ENCODE data around the gene TMEM52.

The TMEM52 gene

DNA sequence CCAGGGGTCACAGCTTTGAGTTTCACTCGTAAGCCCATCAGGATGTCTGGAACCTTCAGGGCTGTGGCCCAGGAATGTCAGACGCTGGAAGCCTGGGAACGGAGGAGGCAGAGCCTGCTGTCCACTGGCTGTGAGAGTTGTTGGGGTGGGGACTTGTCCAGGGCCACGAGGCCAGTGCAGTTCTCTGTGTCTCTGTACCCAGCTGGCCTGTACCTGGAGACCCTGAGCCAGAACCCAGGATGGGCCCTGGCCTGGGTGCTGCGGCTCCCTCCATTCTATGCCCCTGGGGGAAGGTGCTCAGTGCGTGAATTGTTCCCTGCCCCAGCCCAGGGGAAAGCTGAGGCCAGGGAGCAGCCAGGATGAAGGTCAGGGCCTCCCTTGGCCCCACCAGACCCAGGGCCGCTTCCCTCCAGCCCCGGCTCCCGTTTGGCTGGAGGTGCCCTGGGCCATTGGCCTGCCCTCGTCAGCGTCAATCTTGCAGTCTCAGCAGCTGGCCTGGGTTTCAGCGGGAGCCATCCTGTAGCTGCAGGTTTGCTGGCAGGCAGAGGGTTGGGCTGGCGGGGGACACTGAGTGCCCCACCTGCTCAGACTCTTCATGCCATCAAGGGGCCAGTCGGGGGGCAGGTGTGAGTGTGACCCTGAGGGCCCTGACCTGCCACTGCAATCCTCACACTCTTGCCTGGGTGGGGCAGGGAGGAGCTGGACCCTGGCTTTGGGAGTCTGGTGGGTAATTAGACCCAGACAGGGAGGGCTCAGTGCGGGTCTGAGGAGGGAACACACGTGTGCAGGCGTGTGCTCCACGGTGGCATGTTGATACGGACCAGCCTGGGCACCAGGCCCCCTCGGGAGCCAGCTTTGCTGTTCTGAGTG is 4.7 kb downstream of the TMEM52 start:
- no peak for DNase-seq

DNA sequence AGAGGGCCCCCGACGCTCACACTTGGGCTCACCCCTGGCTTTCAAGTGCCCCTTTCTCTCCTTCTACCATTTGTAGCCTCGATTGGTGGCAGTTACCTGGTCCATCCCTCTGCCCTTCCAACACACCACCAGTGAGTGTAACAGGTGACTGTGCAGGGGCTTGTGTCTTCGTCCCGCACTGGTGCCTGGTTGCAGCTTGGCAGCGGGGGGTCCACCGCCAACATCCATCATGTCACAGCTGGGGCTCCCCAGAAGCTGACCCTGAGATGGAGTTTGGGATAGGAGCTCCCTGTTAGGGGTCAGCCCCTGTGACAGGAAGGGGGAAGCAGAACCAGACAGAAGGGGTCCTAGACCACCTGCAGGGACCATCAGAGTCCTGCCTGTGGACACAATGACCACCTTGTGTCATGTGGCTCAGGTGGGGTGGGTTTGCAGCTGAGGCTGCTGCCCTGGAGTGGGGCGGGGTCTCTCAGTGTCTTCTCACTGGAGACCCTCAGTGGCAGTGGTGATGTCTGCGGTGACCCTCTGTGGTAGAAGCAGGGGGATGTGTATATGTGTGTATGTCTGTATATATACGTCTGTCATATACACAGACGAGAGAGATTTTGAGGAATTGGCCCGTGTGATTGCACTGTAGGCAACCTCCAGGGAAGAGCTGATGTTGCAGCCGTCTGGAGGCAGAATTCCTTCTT is 7.6 kb downstream of the TMEM52 start:
- no peak for DNase-seq

DNA sequence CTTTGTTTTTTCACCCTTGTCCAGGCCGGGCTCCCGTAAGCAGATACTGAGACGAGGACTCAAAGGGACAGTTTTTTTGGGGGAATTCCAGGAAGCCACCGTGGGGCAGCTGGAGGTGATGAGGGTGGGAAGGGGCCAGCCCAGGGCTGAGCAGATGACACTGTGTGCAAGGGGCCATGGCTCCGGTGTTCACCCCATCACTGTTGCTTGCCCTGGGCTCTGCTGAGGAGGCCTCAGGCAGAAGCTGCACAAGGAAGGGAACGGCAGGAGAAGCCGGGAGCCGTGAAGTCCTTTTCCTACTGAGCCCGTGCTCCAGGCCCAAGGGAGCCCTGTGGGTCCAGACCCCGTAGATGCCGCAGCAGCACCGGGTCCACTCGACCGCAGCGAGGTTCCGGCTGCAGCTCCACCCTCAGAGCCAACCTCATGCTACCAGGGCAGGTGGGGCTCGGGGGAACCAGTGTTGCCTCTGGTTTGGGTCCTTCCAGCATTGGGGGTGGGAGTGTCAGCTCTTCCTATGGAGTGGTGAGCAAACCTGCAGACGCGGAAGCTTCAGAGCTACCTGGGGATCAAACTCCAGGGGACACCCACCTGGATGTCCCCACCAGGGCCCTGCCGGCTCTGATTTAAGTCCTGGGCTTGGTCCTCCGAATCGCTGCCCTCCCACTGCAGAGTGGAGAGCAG is 8.3 kb downstream of the TMEM52 start:
- no peak for DNase-seq

DNA sequence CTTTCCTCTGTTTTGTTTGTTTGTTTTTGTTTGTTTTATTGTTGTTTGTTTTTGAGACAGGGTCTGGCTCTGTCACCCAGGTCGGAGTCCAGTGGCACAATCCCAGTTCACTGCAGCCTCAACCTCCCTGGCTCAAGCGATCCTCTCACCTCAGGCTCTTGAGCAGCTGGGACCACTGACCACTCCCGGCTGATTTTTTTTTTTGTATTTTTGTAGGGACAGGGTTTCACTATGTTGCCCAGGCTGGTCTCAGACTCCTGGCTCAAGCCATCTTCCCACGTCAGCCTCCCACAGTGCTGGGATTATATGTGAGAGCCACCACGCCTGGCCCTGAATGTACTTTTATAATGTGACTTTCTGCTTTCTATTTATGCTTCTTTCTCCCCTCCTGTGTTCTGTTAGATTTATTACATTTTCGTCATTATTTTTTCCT is 9.0 kb downstream of the TMEM52 start:
- no peak for DNase-seq

DNA sequence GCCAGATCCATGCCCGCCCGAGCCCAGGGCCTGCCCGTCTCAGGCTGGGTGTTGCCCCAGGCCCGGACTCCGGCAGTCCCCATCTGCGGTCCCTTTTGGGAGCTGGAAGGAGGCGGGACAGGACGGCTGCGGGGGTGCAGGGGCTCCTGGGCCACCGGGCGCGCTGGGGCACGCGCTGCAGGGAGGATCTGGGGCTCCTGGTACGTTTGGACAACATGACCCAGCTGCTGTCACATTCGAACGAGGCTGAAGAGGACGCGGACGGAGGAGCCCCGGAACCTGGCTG is 10.6 kb downstream of the TMEM52 start:
- DNase-seq, result no peak

DNA sequence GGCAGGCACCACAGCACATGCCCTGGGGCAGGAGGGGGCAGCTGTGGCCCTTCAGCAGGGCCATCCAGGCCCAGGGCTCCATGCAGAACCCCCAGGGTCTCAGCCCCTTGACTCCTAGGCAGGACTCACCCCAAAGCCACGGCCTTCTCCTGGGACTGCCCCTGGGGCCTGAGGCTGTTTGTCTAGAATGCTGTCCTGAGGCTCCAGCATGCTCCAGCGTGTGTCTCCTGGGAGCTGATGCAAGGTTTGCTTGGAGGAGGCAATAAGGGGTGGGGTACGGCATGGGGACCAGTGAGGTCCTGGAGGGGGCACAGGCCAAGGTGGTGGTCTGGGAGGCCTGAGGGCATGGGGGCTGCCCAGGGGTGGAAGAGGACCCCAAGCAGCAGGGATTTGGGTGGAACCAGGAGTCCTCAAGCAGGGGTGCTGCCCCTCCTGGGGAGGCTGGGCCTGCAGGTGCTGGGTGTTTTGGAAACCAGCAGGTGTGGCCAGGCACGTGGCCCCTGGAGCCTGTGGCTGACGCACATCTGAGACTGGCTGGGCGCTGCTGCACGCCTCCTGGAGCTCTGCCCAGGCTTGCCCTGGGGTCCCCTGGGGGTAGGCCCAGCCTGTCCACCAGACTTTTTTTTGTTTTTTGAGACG is 11.9 kb downstream of the TMEM52 start:
- no peak for DNase-seq

GRCh38 chr1:1906185-1907097 is 12.6 kb downstream of the TMEM52 start:
- DNase-seq, result peak; percentile 77

- no peak for DNase-seq
These were observed 15.9 kb downstream of the TMEM52 start for GRCh38 chr1:1903224-1903623.

DNA sequence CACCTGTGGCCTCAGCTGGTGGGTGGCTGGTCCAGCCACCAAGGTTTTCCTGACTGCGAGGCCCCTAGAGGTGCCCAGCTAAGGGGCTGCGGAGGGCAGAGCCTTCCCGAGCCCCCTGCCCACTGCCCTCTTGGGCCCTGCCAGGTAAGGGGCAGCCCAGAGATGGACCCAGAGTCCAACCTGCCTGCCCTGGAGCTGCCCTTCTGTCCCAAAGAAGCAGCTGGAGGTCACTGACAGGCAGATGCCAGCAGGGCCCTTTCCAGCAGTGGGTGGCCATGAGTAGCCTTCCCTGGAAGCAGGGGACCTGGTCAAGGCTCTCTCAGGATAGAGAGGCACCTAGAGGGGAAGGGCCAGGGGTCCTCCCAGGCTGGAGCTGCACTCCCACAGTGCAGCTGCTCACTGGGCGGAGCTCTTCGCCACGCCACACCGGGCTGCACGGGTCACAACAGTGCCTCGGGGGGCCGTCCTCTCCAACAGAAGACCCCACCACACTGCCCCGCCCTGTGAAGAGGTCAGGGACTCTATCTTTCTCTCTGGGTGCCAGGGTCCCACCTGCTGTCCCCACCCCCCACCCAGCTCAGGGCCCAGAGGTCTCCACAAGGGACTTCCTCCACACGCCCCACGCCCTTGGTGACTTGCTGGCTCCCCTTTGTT is 17.3 kb downstream of the TMEM52 start:
- no peak for DNase-seq

DNA sequence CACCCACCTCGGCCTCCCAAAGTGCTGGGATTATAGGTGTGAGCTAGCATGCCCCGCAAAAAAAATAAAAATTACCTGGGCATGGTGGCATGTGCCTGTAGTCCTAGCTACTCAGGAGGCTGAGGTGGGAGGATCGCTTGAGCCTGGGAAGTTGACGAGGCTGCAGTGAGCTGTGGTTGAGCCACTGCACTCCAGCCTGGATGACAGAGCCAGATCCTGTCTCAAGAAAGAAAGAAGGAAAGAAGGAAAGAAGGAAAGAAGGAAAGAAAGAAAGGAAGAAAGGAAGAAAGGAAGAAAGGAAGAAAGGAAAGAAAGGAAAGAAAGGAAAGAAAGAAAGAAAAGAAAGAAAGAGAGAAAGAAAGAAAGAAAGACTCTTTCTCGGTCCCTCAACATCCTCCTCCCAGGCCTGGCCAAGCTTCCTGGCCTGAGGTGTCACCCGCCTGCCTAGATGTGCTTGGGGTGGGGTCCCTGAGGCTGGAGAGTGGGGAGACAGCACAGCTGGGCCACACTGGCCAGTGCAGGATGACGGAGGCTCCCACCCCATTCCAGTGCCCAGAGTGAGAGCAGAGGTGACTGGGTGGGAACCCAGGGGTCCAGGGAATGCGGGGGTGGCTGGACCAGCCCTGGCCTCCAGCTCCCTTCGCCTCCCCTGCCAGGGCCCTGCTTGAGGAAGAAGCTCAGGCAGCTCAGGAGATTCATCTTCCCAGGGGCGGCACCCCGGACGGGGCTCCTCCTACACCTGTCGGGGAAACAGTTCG is 18.0 kb downstream of the TMEM52 start:
- no peak for DNase-seq

- no peak for DNase-seq
These were observed 19.1 kb downstream of the TMEM52 start for GRCh38 chr1:1899967-1900327.

GRCh38 chr1:1899266-1899966 is 19.7 kb downstream of the TMEM52 start:
- no peak for DNase-seq

DNA sequence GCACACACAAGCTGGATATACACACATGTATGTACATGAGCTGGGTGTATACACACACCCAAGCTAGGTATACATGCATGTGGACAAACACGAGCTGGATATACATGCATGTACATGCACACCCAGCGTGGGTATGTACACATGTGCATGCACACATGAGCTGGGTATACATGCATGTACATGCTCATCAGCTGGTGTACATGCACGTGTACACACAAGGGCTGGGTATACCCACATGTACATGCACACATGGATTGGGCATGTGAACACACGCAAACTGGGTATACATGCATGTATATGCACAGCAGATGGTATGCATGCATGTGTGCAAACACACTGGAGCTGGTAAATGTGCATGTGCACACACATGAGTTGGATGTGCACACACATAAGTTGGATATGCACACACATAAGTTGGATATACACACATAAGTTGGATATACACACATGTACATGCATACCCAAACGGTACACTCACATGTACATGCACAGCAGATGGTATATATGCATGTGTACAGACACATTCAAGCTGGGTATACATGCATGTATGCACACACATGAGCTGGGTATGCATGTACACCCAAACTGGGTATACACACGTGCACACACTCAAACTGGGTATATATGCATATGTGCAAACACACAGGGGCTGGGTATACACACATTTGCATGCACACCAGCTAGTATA is 20.7 kb downstream of the TMEM52 start:
- DNase-seq, result no peak

DNA sequence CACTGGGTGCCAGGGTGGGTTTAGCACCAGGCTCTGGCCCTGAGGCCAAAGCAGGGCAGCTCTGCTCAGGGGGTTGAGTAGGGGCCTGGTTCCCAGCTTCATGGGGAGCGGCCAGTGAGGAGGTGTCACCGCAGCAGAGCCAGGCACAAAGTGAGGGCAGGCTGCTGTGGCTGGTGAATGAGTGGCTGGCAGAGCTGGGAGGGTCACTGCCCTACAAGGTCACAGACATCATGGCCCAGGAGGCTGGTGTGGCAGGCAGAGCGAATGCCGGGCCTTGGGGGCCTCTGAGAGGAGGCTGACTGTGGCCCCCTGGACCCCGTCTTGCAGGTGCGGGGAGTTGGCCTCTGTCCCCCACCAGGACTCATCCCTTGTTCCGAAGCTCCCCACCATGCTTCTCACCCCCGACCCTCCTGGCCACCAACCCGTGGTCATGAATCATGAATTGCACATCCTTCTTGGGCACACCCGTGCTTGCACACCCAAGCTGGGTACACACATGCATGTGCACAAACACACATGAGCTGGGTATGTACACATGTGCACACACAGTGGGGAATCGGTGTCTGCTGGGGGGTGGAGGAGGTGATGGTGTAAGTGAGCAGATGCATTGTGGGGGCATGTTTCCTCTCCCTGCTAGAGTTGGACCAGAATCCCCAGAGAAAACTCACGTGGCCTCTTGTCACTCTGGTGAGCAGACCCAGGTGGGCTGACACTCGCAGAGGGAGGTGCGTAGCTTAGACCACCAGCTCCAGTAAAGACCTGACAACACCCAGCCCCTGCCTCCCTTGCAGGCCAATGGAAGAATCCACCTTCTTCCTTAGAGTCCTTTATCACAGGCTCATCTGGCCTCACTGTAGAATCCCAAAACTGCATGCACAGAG is 23.4 kb downstream of the TMEM52 start:
- DNase-seq, result no peak

GRCh38 chr1:1895060-1895418 is 24.0 kb downstream of the TMEM52 start:
- DNase-seq, result no peak

DNA sequence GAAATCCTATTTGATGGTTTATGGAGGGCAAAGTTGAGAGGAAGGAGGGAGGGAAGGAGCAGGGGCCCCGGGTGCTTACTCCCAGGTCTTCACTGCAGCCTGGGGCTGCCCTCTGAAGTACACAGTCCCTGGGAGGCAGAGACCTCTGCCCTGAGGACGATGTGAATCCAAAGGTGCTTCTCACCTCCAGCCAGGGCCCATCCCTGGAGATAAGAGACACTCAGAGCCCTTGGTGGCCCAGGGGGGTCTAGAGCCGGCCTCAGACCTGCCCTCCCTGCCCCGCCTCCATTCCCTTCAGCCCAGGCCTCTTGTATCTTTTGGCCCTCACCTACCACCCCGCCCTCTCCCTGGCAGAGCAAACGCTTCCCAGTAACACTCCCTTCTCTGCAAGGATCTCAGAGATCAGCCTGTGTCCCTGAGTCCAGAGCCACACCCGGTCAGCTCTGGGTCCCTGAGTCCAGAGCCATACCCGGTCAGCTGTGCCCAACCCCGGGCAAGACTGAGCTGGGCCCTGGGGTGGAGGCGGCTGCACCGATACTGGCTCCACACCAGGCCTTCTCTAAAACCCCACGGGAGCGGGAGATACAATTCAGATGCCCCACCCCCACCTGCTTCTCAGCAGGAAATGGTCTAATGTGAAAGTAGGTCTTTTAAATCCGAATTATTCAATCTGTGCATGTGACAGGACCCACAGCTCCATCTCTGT is 24.6 kb downstream of the TMEM52 start:
- no peak for DNase-seq

DNA sequence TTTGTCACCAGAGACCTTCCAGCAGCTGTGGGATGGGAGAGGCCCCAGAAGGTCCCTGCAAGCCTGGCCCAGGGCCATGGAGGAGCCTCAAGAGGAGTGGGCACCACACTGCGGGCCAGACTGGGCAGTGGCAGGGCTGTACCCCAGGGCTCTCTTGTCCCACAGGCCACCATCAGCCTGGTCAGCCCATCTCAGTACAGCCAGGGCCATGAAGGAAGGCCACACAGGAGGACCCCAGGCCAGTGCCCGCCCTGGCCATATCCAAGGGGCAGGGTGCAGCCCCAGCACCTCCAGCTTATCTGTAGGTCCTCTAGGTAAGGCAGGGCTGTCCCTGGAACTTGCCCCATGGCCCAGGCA is 25.1 kb downstream of the TMEM52 start:
- DNase-seq, result no peak

- no peak for DNase-seq
These were observed 25.6 kb downstream of the TMEM52 start for GRCh38 chr1:1893291-1893985.
